ENCODE data around the gene UNC13A. TPM values are rescaled to one million over a fixed set of nuclear protein-coding genes. Genes with fewer than 3 reads are reported as not detected.
A peak's percentile ranks its signal among the peaks of the same experiment; 100 is the strongest.

The UNC13A gene
- total RNA-seq, 1 experiment from 2014 or later, result 22.2 TPM

DNA sequence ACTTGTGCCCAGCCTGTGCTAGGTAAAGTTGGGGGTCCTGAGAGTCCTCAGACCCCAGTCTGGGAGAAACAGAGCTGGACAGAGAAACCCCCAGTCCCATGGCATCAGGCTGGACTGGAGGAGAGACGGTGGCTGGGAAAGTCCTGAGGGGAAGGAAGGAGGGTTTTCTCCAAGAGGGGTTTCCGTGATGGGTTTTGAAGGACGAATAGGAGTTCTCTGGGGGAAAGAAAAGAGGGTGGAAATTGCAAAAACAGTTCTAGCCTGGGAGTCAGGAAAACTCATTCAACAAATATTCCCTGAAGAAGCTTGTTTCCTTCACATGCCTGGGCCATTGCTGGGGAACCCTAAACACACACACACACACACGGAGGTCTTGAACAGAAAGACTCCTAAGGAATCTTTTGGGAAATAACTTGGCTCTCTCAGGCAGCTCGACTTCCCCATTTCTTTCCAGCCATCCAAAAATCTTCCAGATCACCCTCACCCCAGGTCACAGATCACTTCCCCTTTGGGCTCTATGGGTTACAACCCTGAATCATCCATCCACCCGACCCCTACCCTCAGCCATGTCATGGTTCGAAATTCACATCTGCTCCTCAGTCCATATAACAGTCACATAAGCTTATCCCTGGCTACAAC, 85.2 kb downstream of the UNC13A start:
- WGBS (ENCODE audit: extremely low coverage, insufficient read length, low lambda C conversion rate), result no CpG with 5 or more reads among the region's 7 CpGs
- peak overlapping the region in 1 of 3 experiments; percentile 22; a peak in 2 of 7 replicates for H3K27ac Mint-ChIP-seq
- no peaks in the 10 kb centered on the region; a peak in 1 of 5 replicates for H3K9me3 Mint-ChIP-seq

More for the DNA sequence above, 85.2 kb downstream of the UNC13A start:
- no peak overlapping the region for H4K8ac ChIP-seq (replicated peaks; ENCODE audit: insufficient read length, low read depth, low read length)
- H4K5ac ChIP-seq (ENCODE audit: insufficient read length, low read depth, low read length), result no peak overlapping the region
- H3K4ac ChIP-seq (ENCODE audit: low read depth, low read length), result no peak overlapping the region
- no peaks in the 10 kb centered on the region for H3K9me3 ChIP-seq (ENCODE audit: control insufficient read depth, low read depth, low read length)
- H3K4me1 ChIP-seq (ENCODE audit: insufficient read depth, low read length), result no peaks in the 10 kb centered on the region; the same call in 1 of the 2 replicates
- Mint-ChIP-seq H3K36me3 (ENCODE audit: insufficient read depth in 1 of 3, low read depth in 3 of 3) (peaks cover 0 to 2% (median 0%) of the 10 kb centered on the region in 3 experiments; a peak in 3 of 7 replicates), H3K4me1 (peaks cover 35 to 42% of the 10 kb centered on the region in 2 experiments), H3K4me3 (no peak overlapping the region), H3K27me3 (ENCODE audit: low read depth) (peaks cover 22% of the 10 kb centered on the region)
- no peak overlapping the region for H3K23ac ChIP-seq (ENCODE audit: insufficient read length, low read depth, low read length)
- H2AK5ac ChIP-seq (ENCODE audit: insufficient read length, low read length), result no peak overlapping the region
- no peak overlapping the region for H3K27ac ChIP-seq (ENCODE audit: insufficient read length, low read depth, low read length)
- no peaks in the 10 kb centered on the region for H3K79me1 ChIP-seq (ENCODE audit: insufficient read depth, low read depth, low read length, poor library complexity, severe bottlenecking)
- H3K56ac ChIP-seq (ENCODE audit: insufficient read length, low read depth, low read length), result no peak overlapping the region
- no peak overlapping the region for H2BK15ac ChIP-seq (ENCODE audit: low read depth, low read length)
- H3K23me2 ChIP-seq (ENCODE audit: insufficient read length, low read depth, low read length, poor library complexity, severe bottlenecking), result no peaks in the 10 kb centered on the region
- no peak overlapping the region for H3K18ac ChIP-seq (ENCODE audit: insufficient read length, low read depth, low read length)
- TF ChIP-seq, protein P1, sequence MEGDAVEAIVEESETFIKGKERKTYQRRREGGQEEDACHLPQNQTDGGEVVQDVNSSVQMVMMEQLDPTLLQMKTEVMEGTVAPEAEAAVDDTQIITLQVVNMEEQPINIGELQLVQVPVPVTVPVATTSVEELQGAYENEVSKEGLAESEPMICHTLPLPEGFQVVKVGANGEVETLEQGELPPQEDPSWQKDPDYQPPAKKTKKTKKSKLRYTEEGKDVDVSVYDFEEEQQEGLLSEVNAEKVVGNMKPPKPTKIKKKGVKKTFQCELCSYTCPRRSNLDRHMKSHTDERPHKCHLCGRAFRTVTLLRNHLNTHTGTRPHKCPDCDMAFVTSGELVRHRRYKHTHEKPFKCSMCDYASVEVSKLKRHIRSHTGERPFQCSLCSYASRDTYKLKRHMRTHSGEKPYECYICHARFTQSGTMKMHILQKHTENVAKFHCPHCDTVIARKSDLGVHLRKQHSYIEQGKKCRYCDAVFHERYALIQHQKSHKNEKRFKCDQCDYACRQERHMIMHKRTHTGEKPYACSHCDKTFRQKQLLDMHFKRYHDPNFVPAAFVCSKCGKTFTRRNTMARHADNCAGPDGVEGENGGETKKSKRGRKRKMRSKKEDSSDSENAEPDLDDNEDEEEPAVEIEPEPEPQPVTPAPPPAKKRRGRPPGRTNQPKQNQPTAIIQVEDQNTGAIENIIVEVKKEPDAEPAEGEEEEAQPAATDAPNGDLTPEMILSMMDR (conservative IDR thresholded peaks at IDR 0.05), result no peak
- H4K20me1 ChIP-seq (ENCODE audit: control insufficient read depth, insufficient read depth, insufficient read length), result no peaks in the 10 kb centered on the region
- no peak overlapping the region for H2BK5ac ChIP-seq (ENCODE audit: insufficient read length, low read length)
- H3K79me2 ChIP-seq (ENCODE audit: insufficient read depth, low read length), result no peaks in the 10 kb centered on the region
- H4K91ac ChIP-seq (ENCODE audit: insufficient read length, low read depth, low read length), result no peak overlapping the region
- no peak overlapping the region for H2BK20ac ChIP-seq (ENCODE audit: low read depth, low read length, poor library complexity, severe bottlenecking)
- DNase-seq, result no peak
- H3K9ac ChIP-seq (ENCODE audit: extremely low read depth, insufficient read length, low read length), result no peak overlapping the region
- H3K14ac ChIP-seq (ENCODE audit: insufficient read depth, low read length), result no peak overlapping the region
- H3K4me2 ChIP-seq (ENCODE audit: insufficient read depth, insufficient read length, low read length), result no peak overlapping the region
- H3K27me3 ChIP-seq (ENCODE audit: insufficient read depth, low read length), result no peaks in the 10 kb centered on the region
- H2BK120ac ChIP-seq (ENCODE audit: low read depth, low read length, poor library complexity, severe bottlenecking), result no peak overlapping the region
- H3T11ph ChIP-seq (ENCODE audit: low read length), result no peak overlapping the region
- no peak overlapping the region for H2BK12ac ChIP-seq (ENCODE audit: insufficient read length, low read depth, low read length)
- no peak overlapping the region for H2AFZ ChIP-seq (ENCODE audit: low read length)

Data from H9 (cell line).